Ishikawa (cell line): ENCODE results near the gene SLIT3.

Experiments
- CEBPB ChIP-seq: IDR thresholded peaks from 2 replicates; pipeline ENCODE4 v1.6.1; 2012
- EP300 ChIP-seq: IDR thresholded peaks from 2 replicates; pipeline ENCODE4 v1.6.1; 2012; ENCODE audit warnings: borderline replicate concordance
- FOXM1 ChIP-seq: IDR thresholded peaks from 2 replicates; pipeline ENCODE4 v1.6.1; 2012; ENCODE audit warnings: low read depth, borderline replicate concordance
- TEAD4 ChIP-seq: IDR thresholded peaks from 2 replicates; pipeline ENCODE4 v1.6.1; 2012
- TF ChIP-seq, protein P1 (sequence below): IDR thresholded peaks from 2 replicates; pipeline ENCODE4 v1.6.1; 2012; ENCODE audit warnings: low read depth, mild to moderate bottlenecking
- TF ChIP-seq, protein P2 (sequence below): IDR thresholded peaks from 2 replicates; pipeline ENCODE4 v1.6.1; 2012
- TF ChIP-seq, protein P3 (sequence below): IDR thresholded peaks from 2 replicates; pipeline ENCODE4 v1.6.1; 2012

DNA sequence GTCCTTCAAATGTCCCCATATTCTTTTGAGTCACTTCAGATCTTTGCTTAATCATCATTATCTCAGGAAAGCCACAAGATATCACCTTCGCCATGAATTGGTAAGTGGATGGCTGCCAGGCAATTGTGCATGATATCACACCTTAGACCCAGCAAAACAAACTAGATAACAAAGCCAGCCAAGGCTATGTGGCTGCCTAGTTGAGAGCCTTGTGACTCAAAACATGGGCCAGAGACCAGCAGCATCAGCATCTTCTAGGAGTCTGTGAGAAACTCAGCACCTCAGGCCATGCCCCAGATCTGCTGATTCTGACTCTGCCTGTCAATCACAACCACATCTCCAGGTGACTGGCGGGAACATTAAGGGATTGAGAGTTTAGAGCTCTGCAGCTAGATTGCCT, 82.8 kb downstream of the SLIT3 start:
- TF ChIP-seq, protein P1, sequence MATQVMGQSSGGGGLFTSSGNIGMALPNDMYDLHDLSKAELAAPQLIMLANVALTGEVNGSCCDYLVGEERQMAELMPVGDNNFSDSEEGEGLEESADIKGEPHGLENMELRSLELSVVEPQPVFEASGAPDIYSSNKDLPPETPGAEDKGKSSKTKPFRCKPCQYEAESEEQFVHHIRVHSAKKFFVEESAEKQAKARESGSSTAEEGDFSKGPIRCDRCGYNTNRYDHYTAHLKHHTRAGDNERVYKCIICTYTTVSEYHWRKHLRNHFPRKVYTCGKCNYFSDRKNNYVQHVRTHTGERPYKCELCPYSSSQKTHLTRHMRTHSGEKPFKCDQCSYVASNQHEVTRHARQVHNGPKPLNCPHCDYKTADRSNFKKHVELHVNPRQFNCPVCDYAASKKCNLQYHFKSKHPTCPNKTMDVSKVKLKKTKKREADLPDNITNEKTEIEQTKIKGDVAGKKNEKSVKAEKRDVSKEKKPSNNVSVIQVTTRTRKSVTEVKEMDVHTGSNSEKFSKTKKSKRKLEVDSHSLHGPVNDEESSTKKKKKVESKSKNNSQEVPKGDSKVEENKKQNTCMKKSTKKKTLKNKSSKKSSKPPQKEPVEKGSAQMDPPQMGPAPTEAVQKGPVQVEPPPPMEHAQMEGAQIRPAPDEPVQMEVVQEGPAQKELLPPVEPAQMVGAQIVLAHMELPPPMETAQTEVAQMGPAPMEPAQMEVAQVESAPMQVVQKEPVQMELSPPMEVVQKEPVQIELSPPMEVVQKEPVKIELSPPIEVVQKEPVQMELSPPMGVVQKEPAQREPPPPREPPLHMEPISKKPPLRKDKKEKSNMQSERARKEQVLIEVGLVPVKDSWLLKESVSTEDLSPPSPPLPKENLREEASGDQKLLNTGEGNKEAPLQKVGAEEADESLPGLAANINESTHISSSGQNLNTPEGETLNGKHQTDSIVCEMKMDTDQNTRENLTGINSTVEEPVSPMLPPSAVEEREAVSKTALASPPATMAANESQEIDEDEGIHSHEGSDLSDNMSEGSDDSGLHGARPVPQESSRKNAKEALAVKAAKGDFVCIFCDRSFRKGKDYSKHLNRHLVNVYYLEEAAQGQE = no peak
- TF ChIP-seq EP300 = no peak
- TF ChIP-seq FOXM1 = no peak
- no peak for TF ChIP-seq TEAD4
- no peak for TF ChIP-seq CEBPB
- TF ChIP-seq, protein P2, sequence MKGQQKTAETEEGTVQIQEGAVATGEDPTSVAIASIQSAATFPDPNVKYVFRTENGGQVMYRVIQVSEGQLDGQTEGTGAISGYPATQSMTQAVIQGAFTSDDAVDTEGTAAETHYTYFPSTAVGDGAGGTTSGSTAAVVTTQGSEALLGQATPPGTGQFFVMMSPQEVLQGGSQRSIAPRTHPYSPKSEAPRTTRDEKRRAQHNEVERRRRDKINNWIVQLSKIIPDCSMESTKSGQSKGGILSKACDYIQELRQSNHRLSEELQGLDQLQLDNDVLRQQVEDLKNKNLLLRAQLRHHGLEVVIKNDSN = no peak
- TF ChIP-seq, protein P3, sequence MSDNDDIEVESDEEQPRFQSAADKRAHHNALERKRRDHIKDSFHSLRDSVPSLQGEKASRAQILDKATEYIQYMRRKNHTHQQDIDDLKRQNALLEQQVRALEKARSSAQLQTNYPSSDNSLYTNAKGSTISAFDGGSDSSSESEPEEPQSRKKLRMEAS = no peak
